Frontal cortex (tissue), 4 donors: ENCODE data around the gene STARD3. TPM values are rescaled to one million over a fixed set of nuclear protein-coding genes. Genes with fewer than 3 reads are reported as not detected.
A peak's percentile ranks its signal among the peaks of the same experiment; 100 is the strongest.

Experiments used
- DNase-seq, 2 donors: peaks; one replicate each; pipeline ENCODE4 v3.0.0; 2012; ENCODE audit warnings: low spot score in 2 of 2
- FAIRE-seq: peaks from 2 replicates; lab custom pipeline; 2012; peaks lifted over from hg19 to GRCh38; lab: Jason Lieb, UNC
- total RNA-seq: library from RNA; depleted of rRNA; stranded (reverse); fragments of >200 nt; gene quantifications from one replicate; pipeline ENCODE4 v1.2.3, GENCODE V29; 2014
- donor health status: control.
- donor health status: control.
- donor health status: control.

The STARD3 gene
- total RNA-seq, 1 donor from 2014 or later, result 17.5 TPM

- DNase-seq, result peak in 1 of 2 donors; percentile 61
Measured at GRCh38 chr17:39666601-39667261, 29.8 kb downstream of the STARD3 start.

GRCh38 chr17:39667262-39667944 is 30.5 kb downstream of the STARD3 start:
- FAIRE-seq (no peak), DNase-seq (no peak)

More at GRCh38 chr17:39666601-39667261, 29.8 kb downstream of the STARD3 start:
- no peak for FAIRE-seq

- DNase-seq (peak; percentile 67 to 75), FAIRE-seq (no peak)
Measured at GRCh38 chr17:39667945-39668924, 31.3 kb downstream of the STARD3 start, which contains the start of gene PNMT. TSS of gene PNMT (plus strand) at chr17:39668453. CDS start at chr17:39668476, 23 bp downstream.

GRCh38 chr17:39669897-39670735 is 33.2 kb downstream of the STARD3 start:
- no peak for FAIRE-seq

GRCh38 chr17:39670746-39671145 is 33.8 kb downstream of the STARD3 start:
- no peak for FAIRE-seq

More at GRCh38 chr17:39669897-39670735, 33.2 kb downstream of the STARD3 start:
- no peak for DNase-seq

GRCh38 chr17:39671651-39672521 is 34.9 kb downstream of the STARD3 start:
- FAIRE-seq (no peak), DNase-seq (peak; percentile 64 to 72)

More at GRCh38 chr17:39670746-39671145, 33.8 kb downstream of the STARD3 start:
- no peak for DNase-seq

GRCh38 chr17:39672522-39673334 is 35.8 kb downstream of the STARD3 start:
- no peak for FAIRE-seq

GRCh38 chr17:39673335-39674081 is 36.6 kb downstream of the STARD3 start:
- DNase-seq, result no peak
- FAIRE-seq, result no peak

More at GRCh38 chr17:39672522-39673334, 35.8 kb downstream of the STARD3 start:
- no peak for DNase-seq

- FAIRE-seq (no peak), DNase-seq (no peak)
Measured at GRCh38 chr17:39674179-39674578, 37.2 kb downstream of the STARD3 start.

GRCh38 chr17:39674702-39675389 is 37.9 kb downstream of the STARD3 start:
- DNase-seq (no peak), FAIRE-seq (no peak)

- no peak for DNase-seq
- no peak for FAIRE-seq
Measured at GRCh38 chr17:39675390-39676082, 38.6 kb downstream of the STARD3 start.

- no peak for DNase-seq
Measured at GRCh38 chr17:39676198-39676819, 39.4 kb downstream of the STARD3 start.

GRCh38 chr17:39677072-39677471 is 40.1 kb downstream of the STARD3 start:
- FAIRE-seq, result no peak
- no peak for DNase-seq

More at GRCh38 chr17:39676198-39676819, 39.4 kb downstream of the STARD3 start:
- FAIRE-seq, result no peak

- no peak for FAIRE-seq
- no peak for DNase-seq
Measured at GRCh38 chr17:39677542-39678339, 40.8 kb downstream of the STARD3 start.
